Measurements from ENCODE around the gene SLC43A3. TPM values are rescaled to one million over a fixed set of nuclear protein-coding genes. Genes with fewer than 3 reads are reported as not detected.

Gene SLC43A3
- total RNA-seq, 1 donor from 2014 or later = 117 TPM

DNA sequence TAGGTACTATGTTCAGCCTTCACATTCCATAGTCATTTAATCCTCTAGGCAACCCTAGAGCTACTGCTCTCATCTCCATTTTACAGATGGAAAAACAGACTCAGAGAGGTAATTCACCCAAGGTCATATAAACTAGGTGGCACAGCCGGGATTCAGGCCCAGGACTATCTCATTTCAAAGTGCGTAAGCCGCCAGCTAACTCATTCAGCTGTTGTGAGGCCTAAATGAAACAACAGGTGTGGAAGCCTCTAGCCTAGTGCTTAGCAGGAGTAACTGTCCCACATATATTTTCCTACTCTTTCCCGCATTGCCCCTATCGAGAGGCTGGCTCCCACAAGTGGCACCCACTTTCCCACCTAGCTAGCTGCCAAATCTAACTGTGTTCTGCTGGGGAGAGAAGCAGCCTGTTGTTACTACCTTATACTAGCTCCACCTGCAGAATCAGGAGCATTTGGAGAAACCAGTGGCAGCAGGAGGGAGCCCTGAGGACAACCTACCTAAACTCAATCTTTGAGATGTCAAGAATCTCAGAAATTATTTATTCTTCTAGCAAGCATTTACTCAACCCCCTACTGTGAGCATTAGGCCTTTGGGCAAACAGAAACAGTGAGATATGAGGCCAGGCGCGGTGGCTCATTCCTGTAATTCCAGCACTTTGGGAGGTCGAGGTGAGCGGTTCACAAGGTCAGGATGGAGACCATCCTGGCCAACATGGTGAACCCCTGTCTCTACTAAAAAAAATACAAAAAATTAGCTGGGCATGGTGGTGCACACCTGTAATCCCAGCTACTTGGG, 66.8 kb downstream of the SLC43A3 start:
- no peak overlapping the region for H3K4me3 ChIP-seq
- no peaks in the 10 kb centered on the region for H3K36me3 ChIP-seq
- intact Hi-C loops (cut with DNase I) = no loop called here
- ATAC-seq (no peak), DNase-seq (peak; percentile 11)
- no peak for TF ChIP-seq CTCF (IDR thresholded peaks at IDR 0.05)
- H3K4me1 ChIP-seq = peaks cover 12% of the 10 kb centered on the region
- no peaks in the 10 kb centered on the region for H3K9me3 ChIP-seq
- no peak overlapping the region for H3K27ac ChIP-seq
- no peaks in the 10 kb centered on the region for H3K27me3 ChIP-seq

GRCh38 chr11:57359396-57359795, 67.5 kb downstream of the SLC43A3 start:
- no peaks in the 10 kb centered on the region for H3K36me3 ChIP-seq
- intact Hi-C loops (cut with DNase I) = no loop called here
- DNase-seq = no peak

DNA sequence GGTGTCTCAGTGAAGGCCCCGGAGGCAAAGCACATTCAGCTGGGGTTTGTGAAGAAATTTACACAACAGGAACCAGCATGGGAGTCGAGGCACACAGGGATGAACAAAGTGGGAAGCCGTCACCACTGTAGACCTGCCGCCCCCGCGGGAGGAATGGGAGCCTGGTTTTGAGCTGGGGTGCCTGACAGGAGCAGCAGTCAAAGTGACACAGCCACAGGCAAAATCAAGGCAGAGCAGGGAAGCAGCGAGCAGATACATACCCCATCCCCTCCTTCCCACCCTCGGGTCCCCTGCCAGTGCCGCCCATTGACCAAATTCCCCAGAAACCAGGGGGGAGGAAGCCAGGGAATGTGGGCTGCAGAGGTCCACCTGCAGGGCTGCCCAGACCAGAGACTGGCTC, 67.9 kb downstream of the SLC43A3 start:
- Histone ChIP-seq H3K36me3 (no peaks in the 10 kb centered on the region), H3K4me3 (no peak overlapping the region), H3K9me3 (no peaks in the 10 kb centered on the region), H3K4me1 (peaks cover 12% of the 10 kb centered on the region), H3K27me3 (no peaks in the 10 kb centered on the region), H3K27ac (no peak overlapping the region)
- intact Hi-C loops (cut with DNase I) = no loop called here
- DNase-seq = peak; percentile 42
- no peak for TF ChIP-seq CTCF (IDR thresholded peaks at IDR 0.05)
- no peak for ATAC-seq

More at GRCh38 chr11:57359396-57359795, 67.5 kb downstream of the SLC43A3 start:
- no peaks in the 10 kb centered on the region for H3K27me3 ChIP-seq
- H3K27ac ChIP-seq = no peak overlapping the region
- no peak for ATAC-seq
- peaks cover 12% of the 10 kb centered on the region for H3K4me1 ChIP-seq
- H3K9me3 ChIP-seq = no peaks in the 10 kb centered on the region
- no peak overlapping the region for H3K4me3 ChIP-seq
- no peak for TF ChIP-seq CTCF (IDR thresholded peaks at IDR 0.05)

- Histone ChIP-seq H3K36me3 (no peaks in the 10 kb centered on the region), H3K27me3 (no peaks in the 10 kb centered on the region), H3K9me3 (no peaks in the 10 kb centered on the region), H3K4me3 (no peak overlapping the region), H3K27ac (no peak overlapping the region), H3K4me1 (peaks cover 12% of the 10 kb centered on the region)
- no peak for TF ChIP-seq CTCF (IDR thresholded peaks at IDR 0.05)
- DNase-seq (no peak), ATAC-seq (no peak)
- intact Hi-C loops (cut with DNase I) = no loop called here
Observed at GRCh38 chr11:57358543-57358961, 68.4 kb downstream of the SLC43A3 start.

- Histone ChIP-seq H3K27me3 (no peaks in the 10 kb centered on the region), H3K4me1 (peaks cover 12% of the 10 kb centered on the region), H3K9me3 (no peaks in the 10 kb centered on the region), H3K27ac (peak overlapping the region; percentile 3), H3K36me3 (no peaks in the 10 kb centered on the region), H3K4me3 (no peak overlapping the region)
- intact Hi-C loops (cut with DNase I) = no loop called here
- DNase-seq (no peak), ATAC-seq (no peak)
- TF ChIP-seq CTCF (IDR thresholded peaks at IDR 0.05) = no peak
Observed at GRCh38 chr11:57357856-57358255, 69.1 kb downstream of the SLC43A3 start.
